Mucosa of rectum (tissue), 2 donors: ENCODE data around the gene CTDSP1.
A peak's percentile ranks its signal among the peaks of the same experiment; 100 is the strongest.

Source experiments
- H3K27ac ChIP-seq, 2 donors: one replicate each; pipeline ENCODE4 v1.7.0; 2013; ENCODE audit warnings: inconsistent platforms in 2 of 2, low read depth in 2 of 2, low read length in 2 of 2
- H3K27me3 ChIP-seq, 2 donors: one replicate each; pipeline ENCODE4 v1.7.0; 2013; ENCODE audit warnings: low read length in 2 of 2; ENCODE audit not compliant: control insufficient read depth in 2 of 2, insufficient read depth in 2 of 2
- H3K36me3 ChIP-seq, 2 donors: one replicate each; pipeline ENCODE4 v1.7.0; 2013; ENCODE audit warnings: low read length in 2 of 2; ENCODE audit not compliant: control insufficient read depth in 2 of 2, insufficient read depth in 2 of 2
- H3K4me1 ChIP-seq, 2 donors: one replicate each; pipeline ENCODE4 v1.7.0; 2013; ENCODE audit warnings: low read length in 2 of 2, mild to moderate bottlenecking in 1 of 2; ENCODE audit not compliant: control insufficient read depth in 2 of 2, insufficient read depth in 2 of 2
- H3K4me3 ChIP-seq, 2 donors: one replicate each; pipeline ENCODE4 v1.7.0; 2013; ENCODE audit warnings: low read length in 2 of 2
- H3K9ac ChIP-seq, 2 donors: one replicate each; pipeline ENCODE4 v1.7.0; 2013; ENCODE audit warnings: low read length in 2 of 2, low read depth in 1 of 2, mild to moderate bottlenecking in 1 of 2
- H3K9me3 ChIP-seq, 2 donors: one replicate each; pipeline ENCODE4 v1.7.0; 2013; ENCODE audit warnings: low read length in 2 of 2; ENCODE audit not compliant: control insufficient read depth in 2 of 2
- donor health status: healthy.
- donor health status: Normal muscosa, but diverticular disease.

The CTDSP1 gene

DNA sequence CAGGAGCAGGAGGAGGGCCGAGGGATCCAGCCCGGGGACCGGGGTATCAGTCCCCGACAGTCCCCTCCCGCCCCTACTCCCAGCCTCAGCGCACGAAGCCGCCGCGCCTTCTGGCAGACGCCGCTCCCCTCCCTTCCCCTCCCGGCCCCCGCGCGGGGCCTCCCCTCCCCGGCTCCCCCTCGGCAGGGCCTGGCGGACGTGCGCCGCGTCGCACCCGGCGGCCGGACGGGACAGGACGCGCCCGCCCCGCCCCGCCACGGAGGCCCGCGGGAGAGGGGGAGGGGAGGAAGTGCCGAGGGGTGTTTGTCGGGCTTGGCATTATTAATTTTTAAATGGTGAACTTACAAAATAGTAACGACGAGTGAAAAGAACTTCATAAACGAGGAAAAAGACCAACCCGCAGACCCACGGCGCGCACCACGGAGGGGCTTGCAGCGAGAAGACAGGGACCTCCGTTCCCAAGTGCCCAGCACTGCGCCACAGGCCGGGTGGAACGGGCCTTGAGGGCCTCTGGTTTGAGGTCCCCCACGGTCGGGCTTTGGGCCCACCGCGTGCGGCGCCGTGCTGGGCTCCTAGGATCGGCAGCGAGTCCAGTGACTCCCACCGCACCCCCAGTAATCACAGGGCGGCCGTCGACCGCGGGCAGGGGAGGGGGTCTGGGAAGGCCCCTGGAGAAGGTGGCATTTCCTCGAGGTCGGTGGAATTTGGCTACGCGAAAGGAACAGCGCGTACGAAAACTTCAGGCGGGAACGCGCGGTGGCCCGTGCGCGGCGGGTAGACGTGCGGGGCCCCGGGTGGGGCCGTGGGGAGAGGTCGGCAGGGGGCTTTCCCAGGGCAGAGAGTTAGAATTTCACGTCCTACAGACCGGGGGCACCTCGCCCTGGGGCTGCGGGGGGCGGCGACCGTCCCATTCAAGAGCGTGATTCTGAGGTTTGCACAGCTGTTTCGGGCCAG, 954 bp upstream of the CTDSP1 start:
- H3K36me3 ChIP-seq, result peaks cover 19 to 21% of the 10 kb centered on the region in 2 donors
- no peaks in the 10 kb centered on the region for H3K27me3 ChIP-seq
- peak overlapping the region; percentile 92 to 95 for H3K9ac ChIP-seq
- no peaks in the 10 kb centered on the region for H3K9me3 ChIP-seq
- peak overlapping the region; percentile 99 to 100 for H3K27ac ChIP-seq
- peak overlapping the region; percentile 85 to 89 for H3K4me3 ChIP-seq
- H3K4me1 ChIP-seq, result peaks cover 51 to 56% of the 10 kb centered on the region in 2 donors

GRCh38 chr2:218400167-218400929, 680 bp downstream of the CTDSP1 start:
- peak overlapping the region; percentile 99 to 100 for H3K27ac ChIP-seq
- peaks cover 41 to 49% of the 10 kb centered on the region in 2 donors for H3K4me1 ChIP-seq
- H3K36me3 ChIP-seq, result peaks cover 25 to 32% of the 10 kb centered on the region in 2 donors
- no peaks in the 10 kb centered on the region for H3K27me3 ChIP-seq
- peak overlapping the region; percentile 85 to 93 for H3K9ac ChIP-seq
- H3K9me3 ChIP-seq, result no peaks in the 10 kb centered on the region
- peak overlapping the region; percentile 80 to 84 for H3K4me3 ChIP-seq

DNA sequence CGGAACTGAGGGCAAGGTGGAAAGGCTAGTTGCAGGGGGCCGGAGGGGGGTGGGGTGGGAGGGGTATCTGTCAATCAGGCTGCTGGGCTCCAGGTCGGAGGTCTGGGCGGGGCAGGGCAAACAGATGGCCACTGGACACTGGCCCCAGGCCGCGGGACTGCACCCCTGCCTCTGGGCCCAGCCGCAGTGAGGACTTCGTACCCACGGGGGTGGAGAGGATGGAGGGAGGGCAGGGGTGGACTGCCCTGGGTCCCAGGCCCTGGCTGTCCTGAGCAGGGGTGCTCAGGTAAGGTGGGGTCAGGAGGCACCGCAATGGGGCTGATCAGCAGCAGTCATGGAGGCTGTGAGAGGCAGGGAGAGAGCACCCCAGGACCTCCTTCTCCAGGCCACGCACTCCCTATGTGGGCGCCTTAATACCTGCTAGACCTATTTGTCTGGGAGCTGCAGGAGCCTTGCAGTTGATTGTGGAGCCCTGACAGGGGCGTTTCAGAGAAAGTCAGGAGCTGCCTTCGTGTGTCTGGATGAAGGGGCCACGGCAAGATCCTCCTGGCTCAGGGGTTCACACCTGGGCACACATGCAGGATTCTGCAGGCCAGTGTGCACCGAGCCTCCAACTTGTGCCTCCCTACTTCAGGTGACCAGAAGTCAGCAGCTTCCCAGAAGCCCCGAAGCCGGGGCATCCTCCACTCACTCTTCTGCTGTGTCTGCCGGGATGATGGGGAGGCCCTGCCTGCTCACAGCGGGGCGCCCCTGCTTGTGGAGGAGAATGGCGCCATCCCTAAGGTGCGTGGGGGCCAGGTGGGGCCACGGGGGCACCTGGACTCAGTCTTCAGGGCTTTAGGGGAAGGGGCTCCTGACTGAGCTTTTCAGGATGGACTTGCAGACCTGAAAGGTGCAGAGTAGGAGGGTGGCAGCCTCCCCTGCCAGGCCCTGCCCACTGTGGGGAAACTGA, 1.5 kb downstream of the CTDSP1 start:
- Histone ChIP-seq H3K27ac (peak overlapping the region; percentile 99 to 100), H3K36me3 (peaks cover 25 to 32% of the 10 kb centered on the region in 2 donors), H3K9ac (peak overlapping the region; percentile 84 to 93), H3K27me3 (no peaks in the 10 kb centered on the region), H3K4me1 (peaks cover 44 to 52% of the 10 kb centered on the region in 2 donors), H3K4me3 (peak overlapping the region; percentile 80 to 84), H3K9me3 (no peaks in the 10 kb centered on the region)

GRCh38 chr2:218401890-218402289, 2.2 kb downstream of the CTDSP1 start:
- peak overlapping the region in 1 of 2 donors; percentile 99 for H3K27ac ChIP-seq
- H3K36me3 ChIP-seq, result peaks cover 25 to 32% of the 10 kb centered on the region in 2 donors
- peak overlapping the region; percentile 35 to 80 for H3K4me3 ChIP-seq
- no peaks in the 10 kb centered on the region for H3K9me3 ChIP-seq
- peak overlapping the region; percentile 84 to 93 for H3K9ac ChIP-seq
- no peaks in the 10 kb centered on the region for H3K27me3 ChIP-seq
- H3K4me1 ChIP-seq, result peaks cover 42 to 48% of the 10 kb centered on the region in 2 donors

DNA sequence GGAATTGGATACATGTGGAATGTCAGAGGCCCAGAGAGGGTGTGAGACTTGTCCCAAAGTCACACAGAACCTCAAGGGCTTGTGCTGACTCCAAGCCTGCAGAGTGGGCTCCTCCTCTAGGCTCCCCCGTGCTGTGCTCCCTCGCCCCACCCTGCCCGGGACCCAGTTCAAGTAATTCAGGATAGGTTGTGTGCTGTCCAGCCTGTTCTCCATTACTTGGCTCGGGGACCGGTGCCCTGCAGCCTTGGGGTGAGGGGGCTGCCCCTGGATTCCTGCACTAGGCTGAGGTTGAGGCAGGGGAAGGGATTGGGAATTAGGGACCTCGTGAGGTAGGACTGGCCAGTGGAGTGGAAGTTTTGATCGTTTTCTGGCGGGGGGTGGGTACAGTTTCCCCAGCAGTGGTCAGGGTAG, 2.8 kb downstream of the CTDSP1 start:
- Histone ChIP-seq H3K27ac (peak overlapping the region in 1 of 2 donors; percentile 16), H3K9me3 (no peaks in the 10 kb centered on the region), H3K4me1 (peaks cover 42 to 48% of the 10 kb centered on the region in 2 donors)

DNA sequence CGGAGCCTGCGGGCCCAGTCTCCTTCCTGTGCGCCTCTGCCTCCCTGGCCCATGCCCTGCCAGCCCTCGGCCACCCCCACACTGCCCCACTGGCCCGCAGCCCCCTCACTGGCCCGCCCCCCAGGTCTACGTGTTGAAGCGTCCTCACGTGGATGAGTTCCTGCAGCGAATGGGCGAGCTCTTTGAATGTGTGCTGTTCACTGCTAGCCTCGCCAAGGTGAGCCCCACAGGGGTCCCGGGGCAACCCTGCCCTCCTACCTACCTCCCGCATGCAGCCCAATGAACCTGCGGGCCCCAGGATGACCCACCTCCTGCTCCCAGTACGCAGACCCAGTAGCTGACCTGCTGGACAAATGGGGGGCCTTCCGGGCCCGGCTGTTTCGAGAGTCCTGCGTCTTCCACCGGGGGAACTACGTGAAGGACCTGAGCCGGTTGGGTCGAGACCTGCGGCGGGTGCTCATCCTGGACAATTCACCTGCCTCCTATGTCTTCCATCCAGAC, 3.3 kb downstream of the CTDSP1 start:
- Histone ChIP-seq H3K36me3 (peaks cover 25 to 32% of the 10 kb centered on the region in 2 donors), H3K9ac (no peak overlapping the region), H3K27ac (no peak overlapping the region), H3K4me3 (no peak overlapping the region), H3K27me3 (no peaks in the 10 kb centered on the region), H3K4me1 (peaks cover 42 to 47% of the 10 kb centered on the region in 2 donors), H3K9me3 (no peaks in the 10 kb centered on the region)

More for the DNA sequence above, 2.8 kb downstream of the CTDSP1 start:
- no peaks in the 10 kb centered on the region for H3K27me3 ChIP-seq
- H3K36me3 ChIP-seq, result peaks cover 25 to 32% of the 10 kb centered on the region in 2 donors
- H3K9ac ChIP-seq, result no peak overlapping the region
- H3K4me3 ChIP-seq, result no peak overlapping the region

DNA sequence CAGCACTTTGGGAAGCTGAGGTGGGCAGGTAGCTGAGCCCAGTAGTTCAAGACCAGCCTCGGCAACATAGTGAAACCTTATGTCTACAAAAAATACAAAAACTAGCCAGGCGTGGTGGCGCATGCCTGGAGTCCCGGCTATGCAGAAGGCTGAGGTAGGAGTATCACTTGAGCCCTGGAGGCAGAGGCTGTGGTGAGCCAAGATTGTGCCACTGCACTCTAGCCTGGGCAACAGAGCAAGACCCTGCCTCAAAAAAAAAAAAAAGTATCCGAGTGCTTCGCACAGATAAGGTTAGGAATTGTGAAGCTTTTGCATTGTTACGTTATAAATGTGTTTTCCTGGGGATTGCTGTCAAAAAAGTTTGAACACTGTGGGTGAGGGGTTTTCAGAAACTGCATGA, 4.1 kb downstream of the CTDSP1 start:
- Histone ChIP-seq H3K9ac (no peak overlapping the region), H3K27ac (no peak overlapping the region), H3K4me3 (no peak overlapping the region), H3K4me1 (peaks cover 38 to 42% of the 10 kb centered on the region in 2 donors), H3K36me3 (peaks cover 25 to 32% of the 10 kb centered on the region in 2 donors), H3K27me3 (no peaks in the 10 kb centered on the region), H3K9me3 (no peaks in the 10 kb centered on the region)

DNA sequence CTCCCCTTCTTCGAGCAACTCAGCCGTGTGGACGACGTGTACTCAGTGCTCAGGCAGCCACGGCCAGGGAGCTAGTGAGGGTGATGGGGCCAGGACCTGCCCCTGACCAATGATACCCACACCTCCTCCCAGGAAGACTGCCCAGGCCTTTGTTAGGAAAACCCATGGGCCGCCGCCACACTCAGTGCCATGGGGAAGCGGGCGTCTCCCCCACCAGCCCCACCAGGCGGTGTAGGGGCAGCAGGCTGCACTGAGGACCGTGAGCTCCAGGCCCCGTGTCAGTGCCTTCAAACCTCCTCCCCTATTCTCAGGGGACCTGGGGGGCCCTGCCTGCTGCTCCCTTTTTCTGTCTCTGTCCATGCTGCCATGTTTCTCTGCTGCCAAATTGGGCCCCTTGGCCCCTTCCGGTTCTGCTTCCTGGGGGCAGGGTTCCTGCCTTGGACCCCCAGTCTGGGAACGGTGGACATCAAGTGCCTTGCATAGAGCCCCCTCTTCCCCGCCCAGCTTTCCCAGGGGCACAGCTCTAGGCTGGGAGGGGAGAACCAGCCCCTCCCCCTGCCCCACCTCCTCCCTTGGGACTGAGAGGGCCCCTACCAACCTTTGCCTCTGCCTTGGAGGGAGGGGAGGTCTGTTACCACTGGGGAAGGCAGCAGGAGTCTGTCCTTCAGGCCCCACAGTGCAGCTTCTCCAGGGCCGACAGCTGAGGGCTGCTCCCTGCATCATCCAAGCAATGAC, 4.8 kb downstream of the CTDSP1 start:
- H3K4me1 ChIP-seq, result peaks cover 36 to 38% of the 10 kb centered on the region in 2 donors
- H3K27me3 ChIP-seq, result no peaks in the 10 kb centered on the region
- H3K4me3 ChIP-seq, result no peak overlapping the region
- H3K9me3 ChIP-seq, result no peaks in the 10 kb centered on the region
- peaks cover 25 to 32% of the 10 kb centered on the region in 2 donors for H3K36me3 ChIP-seq
- no peak overlapping the region for H3K9ac ChIP-seq
- peak overlapping the region; percentile 94 for H3K27ac ChIP-seq
